HepG2 (cell line): ENCODE data around the gene DCTN3. TPM values are rescaled to one million over a fixed set of nuclear protein-coding genes. Genes with fewer than 3 reads are reported as not detected.

Source experiments
- ASH2L ChIP-seq: fragments of 300-600, 200-600 bp; sonication (generic); IDR thresholded peaks from 2 replicates; pipeline ENCODE4 v1.7.0; 2017; ENCODE audit warnings: low read depth, mild to moderate bottlenecking, moderate library complexity, mixed read lengths, low read length; ENCODE audit not compliant: insufficient read length
- ATF1 ChIP-seq: IDR thresholded peaks from 2 replicates; pipeline ENCODE4 v1.6.1; 2016; ENCODE audit warnings: mild to moderate bottlenecking, control low read depth
- HMGA1 ChIP-seq: sonication (generic); formaldehyde crosslinking; conservative IDR thresholded peaks from 2 replicates; pipeline ENCODE4 v1.4.0; 2020; ENCODE audit warnings: missing genetic modification reagents
- ISL2 ChIP-seq: sonication (generic); formaldehyde crosslinking; IDR thresholded peaks from 2 replicates; pipeline ENCODE4 v1.5.0; 2020; ENCODE audit warnings: missing genetic modification reagents
- KLF11 ChIP-seq: IDR thresholded peaks from 2 replicates; pipeline ENCODE4 v1.6.1; 2016; ENCODE audit warnings: missing compliant biosample characterization
- MLLT10 ChIP-seq: sonication (generic); formaldehyde crosslinking; IDR thresholded peaks from 2 replicates; pipeline ENCODE4 v1.4.0; 2020; ENCODE audit warnings: missing genetic modification reagents
- MTA3 ChIP-seq: sonication (generic); formaldehyde crosslinking; IDR thresholded peaks from 2 replicates; pipeline ENCODE4 v1.4.0; 2020; ENCODE audit warnings: missing genetic modification reagents
- MTERF4 ChIP-seq: sonication (generic); formaldehyde crosslinking; IDR thresholded peaks from 2 replicates; pipeline ENCODE4 v1.8.0; 2023; ENCODE audit warnings: mild to moderate bottlenecking, missing genetic modification reagents
- PHF5A ChIP-seq: IDR thresholded peaks from one replicate; pipeline ENCODE4 v1.6.1; 2018; ENCODE audit warnings: low read depth, missing genetic modification reagents; ENCODE audit not compliant: unreplicated experiment
- SAP130 ChIP-seq: IDR thresholded peaks from 2 replicates; pipeline ENCODE4 v1.6.1; 2016; ENCODE audit warnings: low read depth
- SETDB1 ChIP-seq: sonication (generic); formaldehyde crosslinking; IDR thresholded peaks from 2 replicates; pipeline ENCODE4 v1.5.1; 2020; ENCODE audit warnings: missing genetic modification reagents, mild to moderate bottlenecking, borderline replicate concordance
- SRSF9 ChIP-seq: fragments of 200-400 bp; formaldehyde crosslinking; IDR thresholded peaks from 2 replicates; pipeline ENCODE4 v1.6.1; 2018; ENCODE audit warnings: borderline replicate concordance, mild to moderate bottlenecking, low read depth, low read length; ENCODE audit not compliant: insufficient read depth, poor library complexity, severe bottlenecking
- TEAD2 ChIP-seq: sonication (generic); formaldehyde crosslinking; IDR thresholded peaks from 2 replicates; pipeline ENCODE4 v1.9.0; 2021; ENCODE audit warnings: missing genetic modification reagents
- TRAFD1 ChIP-seq: sonication (generic); formaldehyde crosslinking; IDR thresholded peaks from 2 replicates; pipeline ENCODE4 v1.5.1; 2020; ENCODE audit warnings: missing genetic modification reagents, mild to moderate bottlenecking, borderline replicate concordance
- ZBTB21 ChIP-seq: sonication (generic); formaldehyde crosslinking; IDR thresholded peaks from 2 replicates; pipeline ENCODE4 v1.4.0; 2020; ENCODE audit warnings: missing genetic modification reagents
- ZBTB39 ChIP-seq: sonication (generic); formaldehyde crosslinking; IDR thresholded peaks from 2 replicates; pipeline ENCODE4 v1.5.0; 2020; ENCODE audit warnings: missing genetic modification reagents
- ZNF20 ChIP-seq: sonication (generic); formaldehyde crosslinking; IDR thresholded peaks from 2 replicates; pipeline ENCODE4 v1.4.0; 2020; ENCODE audit warnings: mild to moderate bottlenecking, moderate library complexity, missing genetic modification reagents
- ZNF224 ChIP-seq: sonication (generic); formaldehyde crosslinking; IDR thresholded peaks from 2 replicates; pipeline ENCODE4 v1.5.0; 2020; ENCODE audit warnings: mild to moderate bottlenecking, missing genetic modification reagents
- ZNF605 ChIP-seq: sonication (generic); formaldehyde crosslinking; IDR thresholded peaks from 2 replicates; pipeline ENCODE4 v1.8.0; 2022; ENCODE audit warnings: mild to moderate bottlenecking, missing genetic modification reagents
- ZNF770 ChIP-seq: sonication (generic); formaldehyde crosslinking; IDR thresholded peaks from 2 replicates; pipeline ENCODE4 v1.5.0; 2020; ENCODE audit warnings: mild to moderate bottlenecking, missing genetic modification reagents
- ZNF772 ChIP-seq: sonication (generic); formaldehyde crosslinking; IDR thresholded peaks from 2 replicates; pipeline ENCODE4 v1.5.0; 2020; ENCODE audit warnings: mild to moderate bottlenecking, missing genetic modification reagents
- ZNF776 ChIP-seq: sonication (generic); formaldehyde crosslinking; IDR thresholded peaks from 2 replicates; pipeline ENCODE4 v1.4.0; 2020; ENCODE audit warnings: mild to moderate bottlenecking, missing genetic modification reagents
- ZSCAN29 ChIP-seq: sonication (generic); formaldehyde crosslinking; conservative IDR thresholded peaks from 2 replicates; pipeline ENCODE4 v1.4.0; 2020; ENCODE audit warnings: mild to moderate bottlenecking, missing genetic modification reagents
- polyA plus RNA-seq, 8 experiments: library from polyadenylated mRNA; depleted of rRNA in 3 of 8; stranded (reverse) in 7 of 8; unstranded in 1 of 8; fragments of >200 nt; fragmentation: Illumina TruSeq in 4 of 8; extraction: Trizol in 4 of 8; gene quantifications; 2 replicates each; pipeline versions ENCODE4 v1.2.1 to v1.2.3, GENCODE V29; 2011 to 2016; ENCODE audit warnings: low read depth in 4 of 8, missing spikeins in 1 of 8, mixed read lengths in 1 of 8; ENCODE audit not compliant: insufficient read depth in 1 of 8
- total RNA-seq, 5 experiments: library from RNA; depleted of rRNA; stranded (reverse); fragments of >200 nt; fragmentation: Illumina TruSeq; extraction: Trizol; gene quantifications; 2 replicates each; pipeline ENCODE4 v1.2.3, GENCODE V29; 2016; ENCODE audit warnings: low read depth in 1 of 5

The DCTN3 gene
- total and polyA plus RNA-seq, 2 of the 13 experiments (the other 11 are each of a cell fraction or from before 2014, with no cell fraction given): 27.4 to 34.5 TPM

- TF ChIP-seq ZNF770: peak; percentile 63; the same call in 1 of the 2 replicates
- no peak for TF ChIP-seq TEAD2 (CRISPR knock-in tag)
- TF ChIP-seq SRSF9: no peak
- peak; percentile 85 for TF ChIP-seq SAP130 (CRISPR knock-in tag)
- no peak for TF ChIP-seq MLLT10 (CRISPR knock-in tag)
- TF ChIP-seq ZNF605 (CRISPR knock-in tag): peak; percentile 63; the same call in 1 of the 2 replicates
- TF ChIP-seq SETDB1: no peak
- peak; percentile 81 for TF ChIP-seq ZNF776 (CRISPR knock-in tag)
- no peak for TF ChIP-seq HMGA1 (CRISPR knock-in tag)
- TF ChIP-seq ZNF772 (CRISPR knock-in tag): 0 out of 2 replicates have a peak, but pooled peaks have one; percentile 3
- TF ChIP-seq KLF11: 0 out of 2 replicates have a peak, but pooled peaks have one; percentile 45
- no peak for TF ChIP-seq ZNF20
- TF ChIP-seq MTA3: no peak
- no peak; the same call in 1 of the 2 replicates for TF ChIP-seq ZBTB21
- no peak; the same call in 1 of the 2 replicates for TF ChIP-seq TRAFD1 (CRISPR knock-in tag)
- TF ChIP-seq PHF5A: no peak
- TF ChIP-seq ZNF224 (CRISPR knock-in tag): no peak
- TF ChIP-seq ZBTB39 (CRISPR knock-in tag): no peak
- peak; percentile 87 for TF ChIP-seq ASH2L
- TF ChIP-seq MTERF4 (CRISPR knock-in tag): peak; percentile 89; the same call in 1 of the 2 replicates
- TF ChIP-seq ISL2 (CRISPR knock-in tag): peak; percentile 19; the same call in 1 of the 2 replicates
- no peak for TF ChIP-seq ATF1
- 0 out of 2 replicates have a peak, but pooled peaks have one; percentile 37 for TF ChIP-seq ZSCAN29
These were observed 26.2 kb upstream of the DCTN3 start, which contains the start of gene GALT (continued) for GRCh38 chr9:34646211-34647083.
